Tracheal epithelial cell (primary cell): ENCODE measurements around the gene FAM131B. TPM values are rescaled to one million over a fixed set of nuclear protein-coding genes. Genes with fewer than 3 reads are reported as not detected.

Experiments used
- total RNA-seq: library from RNA; depleted of rRNA; stranded (reverse); fragments of >200 nt; gene quantifications from 2 replicates; pipeline ENCODE4 v1.2.1, GENCODE V29; 2014

Gene FAM131B
- 0.21 and 0.24 TPM in 2 replicates for total RNA-seq

DNA sequence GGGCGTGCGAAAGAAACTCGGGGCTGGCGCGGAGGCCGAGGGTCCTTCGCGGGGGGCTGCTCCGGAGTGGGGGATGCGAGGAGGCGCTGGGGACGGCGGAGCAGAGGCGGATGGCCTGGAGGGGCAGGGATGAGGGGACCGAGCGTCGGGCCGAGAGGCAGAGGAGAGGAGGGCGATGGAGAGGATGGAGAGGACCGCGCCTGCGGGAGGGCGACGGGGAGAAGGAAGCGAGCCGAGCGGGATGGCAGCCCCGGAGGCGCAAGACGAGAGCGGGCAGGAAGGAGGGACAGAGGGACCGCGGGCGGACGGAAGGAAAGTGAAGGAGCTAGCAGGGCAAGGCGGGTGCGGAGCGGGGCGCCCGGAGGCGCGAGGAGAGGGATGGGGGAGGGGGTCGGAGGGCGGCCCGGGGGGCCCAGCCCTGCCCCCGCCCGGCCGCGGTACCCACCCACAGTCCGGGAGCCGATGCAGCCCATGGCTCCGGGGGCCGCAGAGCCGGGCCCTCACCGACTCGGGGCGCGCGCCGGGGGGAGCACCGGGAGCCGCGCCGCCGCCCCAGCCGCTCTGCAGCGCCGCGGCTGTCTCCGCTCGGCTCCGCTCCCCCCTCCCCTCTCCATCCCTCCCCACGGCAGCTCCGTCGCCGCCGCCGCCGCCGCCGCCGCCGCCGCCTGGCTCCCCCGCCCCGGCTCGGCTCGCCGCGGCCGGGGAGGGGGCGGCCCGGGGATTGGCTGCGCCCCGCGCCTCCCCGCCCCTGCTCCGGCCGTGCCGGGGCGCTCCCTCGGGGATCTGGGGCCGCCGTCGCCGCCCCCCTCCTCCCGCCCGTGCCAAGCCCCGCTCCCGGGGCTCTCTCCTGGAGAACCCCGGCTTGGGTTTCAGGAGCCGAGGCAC lies at the start of gene FAM131B:
Gene FAM131B (minus strand): TSS at position 583 of the 885 bp plus-strand sequence. CDS start 110 bp downstream, at position 473.

DNA sequence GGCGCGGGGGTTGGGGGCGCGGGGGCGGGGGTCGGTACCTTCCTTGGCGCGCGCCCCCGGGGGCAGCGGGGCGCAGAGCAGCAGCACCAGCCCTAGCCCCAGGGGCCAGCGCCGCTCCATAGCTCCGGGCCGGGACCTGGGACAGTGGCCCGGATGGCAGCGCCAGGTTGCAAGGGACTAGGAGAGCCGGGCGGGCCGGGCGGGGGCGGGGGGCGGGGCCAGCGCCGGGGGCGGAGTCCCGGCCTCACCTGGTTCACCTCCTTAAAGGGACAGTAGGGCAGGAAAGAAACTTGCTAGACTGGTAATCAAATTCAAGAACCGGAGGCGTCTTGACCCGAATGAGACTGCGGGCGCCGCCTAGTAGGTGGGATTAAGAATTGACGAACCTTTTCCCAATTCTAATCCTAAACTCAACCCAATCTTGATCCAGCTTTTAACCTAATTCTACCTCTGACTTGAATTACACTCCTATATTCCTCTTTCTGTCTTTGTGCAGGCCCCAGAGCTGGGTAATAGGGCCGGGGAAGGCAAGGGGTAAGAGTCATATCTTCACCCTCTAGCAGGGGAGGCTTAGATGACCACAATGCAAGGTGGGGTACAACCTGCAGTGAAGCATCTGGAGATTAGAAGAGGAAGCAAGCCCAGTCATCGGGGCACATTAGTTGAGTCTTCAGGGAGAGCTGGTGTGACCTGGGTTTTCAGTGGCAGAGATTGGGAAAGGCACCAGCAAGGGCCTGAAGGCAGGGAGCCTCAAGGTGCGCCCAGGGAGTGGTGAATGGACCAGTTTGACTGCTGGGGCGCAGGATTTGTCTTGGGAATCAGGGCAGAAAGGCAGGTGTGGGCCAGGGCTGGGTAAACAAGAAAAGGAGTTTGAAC lies 46.4 kb upstream of the FAM131B start, which contains the start of gene EPHA1:
Gene EPHA1 (minus strand): TSS at position 171 of the 876 bp plus-strand sequence. CDS start 51 bp downstream, at position 120.

DNA sequence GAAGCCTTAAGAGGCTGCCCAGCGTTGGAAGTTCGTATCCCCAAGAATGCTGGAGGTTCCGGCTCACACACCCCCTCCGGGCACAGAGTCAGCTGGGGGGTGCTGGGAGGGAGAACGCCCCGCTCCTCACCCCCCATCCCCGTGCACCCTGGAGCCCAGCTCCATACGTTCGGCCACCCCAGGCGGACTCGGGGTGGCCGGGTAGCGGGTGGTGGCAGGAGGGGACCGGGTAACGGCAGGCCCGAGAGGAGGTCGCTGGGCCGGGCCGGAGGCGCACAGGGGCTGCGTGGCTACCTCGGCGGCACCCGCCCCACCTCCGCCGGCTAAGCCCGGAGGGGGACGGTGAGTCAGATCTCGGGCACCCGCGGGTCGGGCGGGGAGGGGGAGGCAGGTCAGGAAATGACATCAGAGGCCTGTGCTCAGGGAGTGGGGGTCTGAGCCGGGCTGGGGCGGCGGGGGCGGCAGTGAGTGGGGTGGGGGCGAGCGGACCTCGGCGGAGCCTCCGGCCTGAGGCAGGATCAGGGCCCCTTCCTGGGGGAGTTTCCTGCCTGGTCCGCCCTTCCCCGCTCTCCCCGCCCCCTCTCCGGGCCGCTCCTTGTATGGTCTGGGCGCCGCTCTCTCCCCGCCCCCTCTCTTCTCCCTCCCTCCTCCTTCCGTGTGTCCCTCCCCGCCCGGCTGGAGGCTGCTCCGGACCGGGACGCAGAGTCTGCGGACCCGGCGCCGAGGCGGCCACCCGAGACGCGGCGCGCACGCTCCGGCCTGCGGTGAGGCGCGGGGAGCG lies 18.3 kb upstream of the FAM131B start, which contains the start of gene ZYX:
Gene ZYX (plus strand): TSS at position 700 of the 781 bp plus-strand sequence. CDS start 227 bp downstream, outside the sequence.

DNA sequence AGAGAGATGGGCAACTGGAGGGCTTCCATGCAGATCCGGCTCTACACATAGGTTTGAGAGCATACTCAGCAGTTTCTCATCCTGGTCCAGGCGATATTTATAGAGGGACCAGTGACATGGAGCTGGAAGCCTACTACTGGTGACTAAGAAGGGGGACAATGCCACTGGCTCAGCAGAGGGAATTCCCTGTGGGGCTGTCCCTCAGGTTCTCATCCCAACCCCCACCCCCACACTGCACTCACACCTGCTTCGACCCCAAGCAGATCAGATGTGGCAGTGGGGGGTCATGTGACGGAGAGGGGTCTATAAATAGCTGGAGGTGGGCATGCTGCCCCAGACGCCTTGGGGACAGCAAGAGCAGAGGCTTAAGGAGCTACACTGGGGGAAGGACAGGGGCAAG lies 46.7 kb downstream of the FAM131B start, which contains the start of gene CLCN1:
Gene CLCN1 (plus strand): TSS at position 336 of the 400 bp plus-strand sequence. CDS start 102 bp downstream, outside the sequence.

Other genes with a start within 250 kb of the FAM131B start
- gene PIP, start 230.6 kb downstream of the FAM131B start, total RNA-seq: not detected in 2 replicates
- not detected in 2 replicates for gene TAS2R39, start 179.3 kb downstream of the FAM131B start, total RNA-seq
- 0.24 TPM in 1 of 2 replicates, not detected in the other for gene TAS2R40, start 140.7 kb downstream of the FAM131B start, total RNA-seq
- 94.2 and 99.5 TPM in 2 replicates for gene GSTK1, start 99.3 kb downstream of the FAM131B start, total RNA-seq
- gene TMEM139, start 77.8 kb downstream of the FAM131B start, total RNA-seq: 3.0 and 13.5 TPM in 2 replicates
- 10.0 and 15.7 TPM in 2 replicates for gene CASP2, start 74.4 kb downstream of the FAM131B start, total RNA-seq
- under 0.01 TPM in 1 of 2 replicates, not detected in the other for gene CLCN1, start 46.6 kb downstream of the FAM131B start, total RNA-seq
- gene ZYX, start 18.6 kb upstream of the FAM131B start, total RNA-seq: 15.8 and 21.0 TPM in 2 replicates
- gene EPHA1, start 46.1 kb upstream of the FAM131B start, total RNA-seq: 40.7 and 52.5 TPM in 2 replicates
- not detected in 2 replicates for gene TAS2R60, start 80.7 kb upstream of the FAM131B start, total RNA-seq
- gene TAS2R41, start 115.2 kb upstream of the FAM131B start, total RNA-seq: not detected in 2 replicates
- 0.21 and 0.48 TPM in 2 replicates for gene CTAGE15, start 209.1 kb upstream of the FAM131B start, total RNA-seq